ENCODE measurements around the gene ATXN10. TPM values are rescaled to one million over a fixed set of nuclear protein-coding genes. Genes with fewer than 3 reads are reported as not detected.
"Not testable (repeated sequence)": the region's sequence is repeated elsewhere in the genome, so short reads cannot be mapped to it uniquely, and the experiment has no call there.

The ATXN10 gene
- total and polyA plus RNA-seq, 2 of the 13 experiments (the other 11 are each of a cell fraction or from before 2014, with no cell fraction given): 60.1 to 194 TPM

GRCh38 chr22:45682064-45682463 lies 10.4 kb downstream of the ATXN10 start:
- BruUV-seq (replicated peaks): no TSS peak
- Histone ChIP-seq H3K4me3 (replicated peaks in 1 of 3; ENCODE audit: insufficient read depth in 1 of 3, low read depth in 2 of 3, low read length in 3 of 3) (no peak overlapping the region), H3K9me3 (ENCODE audit: low read length) (no peaks in the 10 kb centered on the region), H3K27ac (ENCODE audit: extremely low read length, insufficient read depth, low read length) (no peak overlapping the region), H3K4me1 (ENCODE audit: insufficient read depth, low read length) (peaks cover 15% of the 10 kb centered on the region), H3K9ac (ENCODE audit: insufficient read depth, low read depth, low read length) (no peak overlapping the region), H3K4me2 (ENCODE audit: low read depth, low read length) (no peak overlapping the region), H2AFZ (ENCODE audit: low read length) (no peak overlapping the region), H3K36me3 (replicated peaks in 1 of 2; ENCODE audit: control insufficient read depth in 1 of 2, insufficient read depth in 2 of 2, low read length in 2 of 2) (0 out of 5 replicates have a peak, but pooled peaks cover 1 to 9% of the 10 kb centered on the region in 2 experiments), H3K27me3 (ENCODE audit: control insufficient read depth in 1 of 2, insufficient read depth in 2 of 2, low read length in 2 of 2) (no peaks in the 10 kb centered on the region), H4K20me1 (ENCODE audit: insufficient read depth, low read length) (peaks cover 12% of the 10 kb centered on the region), H3K79me2 (ENCODE audit: insufficient read depth, low read length) (peaks cover 94% of the 10 kb centered on the region)
- no peak for ATAC-seq
- ChIA-PET CTCF (ENCODE audit: low intra/inter-chr PET ratio, low total read pairs) (no interaction called here), POLR2A (no interaction called here)
- no peak for FAIRE-seq
- intact Hi-C loops (cut with micrococcal nuclease; ENCODE audit: unreplicated experiment): no loop called here
- 97% methylated on average over 4 of the region's 4 CpGs for WGBS (ENCODE audit: low lambda C conversion rate)
- TF ChIP-seq PHF21A (CRISPR knock-in tag; IDR thresholded peaks at IDR 0.05): no peak
- TF ChIP-seq ZNF414 (CRISPR knock-in tag; IDR thresholded peaks at IDR 0.05): no peak
- TF ChIP-seq ZSCAN12 (CRISPR knock-in tag; IDR thresholded peaks at IDR 0.05): no peak
- no peak for TF ChIP-seq RXRA (CRISPR knock-in tag; IDR thresholded peaks at IDR 0.05)
- TF ChIP-seq MTF1 (CRISPR knock-in tag; IDR thresholded peaks at IDR 0.05): no peak
- TF ChIP-seq SP2 (CRISPR knock-in tag; IDR thresholded peaks at IDR 0.05): no peak
- TF ChIP-seq ZNF549 (CRISPR knock-in tag; IDR thresholded peaks at IDR 0.05): no peak
- TF ChIP-seq TP53 (CRISPR knock-in tag; conservative IDR thresholded peaks at IDR 0.05): no peak
- TF ChIP-seq CHCHD3 (CRISPR knock-in tag; IDR thresholded peaks at IDR 0.05): no peak
- TF ChIP-seq ARNT (IDR thresholded peaks at IDR 0.05): no peak
- TF ChIP-seq SRF (IDR thresholded peaks at IDR 0.05; ENCODE audit: low read depth, low read length): no peak
- no peak for TF ChIP-seq ZNF326 (CRISPR knock-in tag; IDR thresholded peaks at IDR 0.05; ENCODE audit: borderline replicate concordance)
- TF ChIP-seq ARID4A (CRISPR knock-in tag; IDR thresholded peaks at IDR 0.05; ENCODE audit: borderline replicate concordance): no peak
- in situ Hi-C loops (cut with HindIII; ENCODE audit: extremely low pct_ligation_motif_present, low pct_unique_long_range_greater_than_20kb): no loop called here
- no peak for DNase-seq (ENCODE audit: low spot score)

DNA sequence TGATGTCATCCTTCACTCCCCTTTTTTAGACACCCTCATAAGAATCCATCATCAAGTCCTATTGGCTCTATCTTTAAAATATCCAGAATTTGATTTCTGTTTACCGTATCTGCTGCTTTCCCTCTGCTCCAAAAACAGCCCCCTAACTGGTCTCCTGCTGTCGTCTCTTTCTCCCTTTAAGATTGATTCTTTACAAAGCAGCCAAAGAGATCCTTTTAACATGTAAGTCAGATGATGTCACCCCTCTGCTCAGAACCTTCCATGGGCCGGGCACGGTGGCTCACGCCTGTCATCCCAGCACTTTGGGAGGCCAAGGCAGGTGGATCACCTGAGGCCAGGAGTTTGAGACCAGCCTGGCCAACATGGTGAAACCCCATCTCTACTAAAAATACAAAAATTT lies 11.1 kb downstream of the ATXN10 start:
- in situ Hi-C loops (cut with HindIII; ENCODE audit: extremely low pct_ligation_motif_present, low pct_unique_long_range_greater_than_20kb); H3K36me3 ChIP-seq (replicated peaks in 1 of 2; ENCODE audit: control insufficient read depth in 1 of 2, insufficient read depth in 2 of 2, low read length in 2 of 2); DNase-seq (ENCODE audit: low spot score); intact Hi-C loops (cut with micrococcal nuclease; ENCODE audit: unreplicated experiment); CTCF ChIA-PET (ENCODE audit: low intra/inter-chr PET ratio, low total read pairs); ATAC-seq; H3K27ac ChIP-seq (ENCODE audit: extremely low read length, insufficient read depth, low read length); H3K4me2 ChIP-seq (ENCODE audit: low read depth, low read length); H3K9ac ChIP-seq (ENCODE audit: insufficient read depth, low read depth, low read length); BruUV-seq (replicated peaks); H3K9me3 ChIP-seq (ENCODE audit: low read length); H2AFZ ChIP-seq (ENCODE audit: low read length); H3K27me3 ChIP-seq (ENCODE audit: control insufficient read depth in 1 of 2, insufficient read depth in 2 of 2, low read length in 2 of 2); POLR2A ChIA-PET; FAIRE-seq; H3K4me3 ChIP-seq (replicated peaks in 1 of 3; ENCODE audit: insufficient read depth in 1 of 3, low read depth in 2 of 3, low read length in 3 of 3): not testable (repeated sequence)
- peaks cover 12% of the 10 kb centered on the region for H4K20me1 ChIP-seq (ENCODE audit: insufficient read depth, low read length)
- peaks cover 15% of the 10 kb centered on the region for H3K4me1 ChIP-seq (ENCODE audit: insufficient read depth, low read length)
- WGBS (ENCODE audit: low lambda C conversion rate): 99% methylated on average over 5 of the region's 5 CpGs
- peaks cover 93% of the 10 kb centered on the region for H3K79me2 ChIP-seq (ENCODE audit: insufficient read depth, low read length)

Data from HepG2 (cell line).